ENCODE results near the gene OTOP3. TPM values are rescaled to one million over a fixed set of nuclear protein-coding genes. Genes with fewer than 3 reads are reported as not detected.

Gene OTOP3
- total and polyA plus RNA-seq, 8 donors = 0.15 to 0.65 (median 0.35) TPM

- intact Hi-C loops (cut with DNase I) = no loop called here
- H3K4me1 ChIP-seq = no peaks in the 10 kb centered on the region
- H3K9me3 ChIP-seq = no peaks in the 10 kb centered on the region
- H3K27ac ChIP-seq = no peak overlapping the region
- TF ChIP-seq, protein P1, sequence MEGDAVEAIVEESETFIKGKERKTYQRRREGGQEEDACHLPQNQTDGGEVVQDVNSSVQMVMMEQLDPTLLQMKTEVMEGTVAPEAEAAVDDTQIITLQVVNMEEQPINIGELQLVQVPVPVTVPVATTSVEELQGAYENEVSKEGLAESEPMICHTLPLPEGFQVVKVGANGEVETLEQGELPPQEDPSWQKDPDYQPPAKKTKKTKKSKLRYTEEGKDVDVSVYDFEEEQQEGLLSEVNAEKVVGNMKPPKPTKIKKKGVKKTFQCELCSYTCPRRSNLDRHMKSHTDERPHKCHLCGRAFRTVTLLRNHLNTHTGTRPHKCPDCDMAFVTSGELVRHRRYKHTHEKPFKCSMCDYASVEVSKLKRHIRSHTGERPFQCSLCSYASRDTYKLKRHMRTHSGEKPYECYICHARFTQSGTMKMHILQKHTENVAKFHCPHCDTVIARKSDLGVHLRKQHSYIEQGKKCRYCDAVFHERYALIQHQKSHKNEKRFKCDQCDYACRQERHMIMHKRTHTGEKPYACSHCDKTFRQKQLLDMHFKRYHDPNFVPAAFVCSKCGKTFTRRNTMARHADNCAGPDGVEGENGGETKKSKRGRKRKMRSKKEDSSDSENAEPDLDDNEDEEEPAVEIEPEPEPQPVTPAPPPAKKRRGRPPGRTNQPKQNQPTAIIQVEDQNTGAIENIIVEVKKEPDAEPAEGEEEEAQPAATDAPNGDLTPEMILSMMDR (IDR thresholded peaks at IDR 0.05) = no peak
- no peaks in the 10 kb centered on the region for H3K36me3 ChIP-seq
- no peak for DNase-seq
- H3K4me3 ChIP-seq = no peak overlapping the region
- no peak for FAIRE-seq
- no peak for ATAC-seq
- WGBS, 2 donors = 42 to 49% methylated on average over 6 of the region's 6 CpGs
- no peaks in the 10 kb centered on the region for H3K27me3 ChIP-seq
These were observed 9.8 kb downstream of the OTOP3 start for GRCh38 chr17:74945543-74945942.

- TF ChIP-seq, protein P1 (IDR thresholded peaks at IDR 0.05) = no peak
- Histone ChIP-seq H3K27ac (no peak overlapping the region), H3K27me3 (no peaks in the 10 kb centered on the region), H3K36me3 (peaks cover 0 to 7% (median 3%) of the 10 kb centered on the region in 3 donors), H3K9me3 (no peaks in the 10 kb centered on the region), H3K4me1 (no peaks in the 10 kb centered on the region), H3K4me3 (no peak overlapping the region)
- 84 to 85% methylated on average over 14 of the region's 14 CpGs for WGBS, 2 donors
- peak in 1 of 6 donors; percentile 30 for DNase-seq
- intact Hi-C loops (cut with DNase I) = no loop called here
- FAIRE-seq = no peak
- no peak for ATAC-seq
These were observed 10.9 kb downstream of the OTOP3 start for GRCh38 chr17:74946641-74947040.

DNA sequence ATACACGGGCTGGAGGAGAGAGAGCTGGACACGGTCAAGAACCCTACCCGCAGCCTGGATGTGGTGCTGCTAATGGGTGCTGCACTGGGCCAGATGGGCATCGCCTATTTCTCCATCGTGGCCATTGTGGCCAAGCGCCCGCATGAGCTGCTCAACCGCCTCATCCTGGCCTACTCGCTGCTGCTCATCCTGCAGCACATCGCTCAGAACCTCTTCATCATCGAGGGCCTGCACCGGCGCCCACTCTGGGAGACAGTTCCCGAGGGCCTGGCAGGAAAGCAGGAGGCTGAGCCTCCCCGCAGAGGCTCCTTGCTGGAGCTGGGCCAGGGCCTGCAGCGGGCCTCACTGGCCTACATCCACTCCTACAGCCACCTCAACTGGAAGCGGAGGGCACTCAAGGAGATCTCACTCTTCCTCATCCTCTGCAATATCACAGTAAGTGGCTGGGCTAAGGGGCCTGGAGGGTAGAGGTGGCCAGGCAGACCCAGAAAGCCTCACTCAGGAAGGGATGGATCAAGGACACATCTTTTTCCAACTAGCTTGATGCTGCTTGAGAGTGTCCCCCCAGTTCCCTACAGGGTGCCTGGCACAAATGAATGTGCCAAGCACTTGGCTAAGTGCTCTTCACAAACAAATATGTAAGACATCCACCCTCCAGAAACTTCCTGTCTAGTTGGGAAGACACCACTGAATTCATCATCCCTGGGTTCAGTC is 11.5 kb downstream of the OTOP3 start:
- H3K4me3 ChIP-seq = no peak overlapping the region
- TF ChIP-seq, protein P1 (IDR thresholded peaks at IDR 0.05) = no peak
- 90 to 92% methylated on average over 17 of the region's 17 CpGs for WGBS, 2 donors
- no peaks in the 10 kb centered on the region for H3K27me3 ChIP-seq
- no peaks in the 10 kb centered on the region for H3K4me1 ChIP-seq
- peaks cover 0 to 10% (median 4%) of the 10 kb centered on the region in 3 donors for H3K36me3 ChIP-seq
- no peak overlapping the region for H3K27ac ChIP-seq
- FAIRE-seq (no peak), ATAC-seq (no peak), DNase-seq (peak in 1 of 6 donors; percentile 50)
- intact Hi-C loops (cut with DNase I) = no loop called here
- no peaks in the 10 kb centered on the region for H3K9me3 ChIP-seq

GRCh38 chr17:74949455-74950115 is 13.9 kb downstream of the OTOP3 start:
- 34 to 35% methylated on average over 12 of the region's 12 CpGs for WGBS, 2 donors

More at GRCh38 chr17:74949455-74950115, 13.9 kb downstream of the OTOP3 start:
- H3K27me3 ChIP-seq = no peaks in the 10 kb centered on the region
- peaks cover 0 to 28% (median 7%) of the 10 kb centered on the region in 3 donors for H3K36me3 ChIP-seq
- DNase-seq (peak in 3 of 6 donors; percentile 20 to 83 (median 38)), ATAC-seq (peak; percentile 20 to 47 (median 42)), FAIRE-seq (no peak)
- intact Hi-C loops (cut with DNase I) = no loop called here
- no peak overlapping the region for H3K27ac ChIP-seq
- TF ChIP-seq, protein P1 (IDR thresholded peaks at IDR 0.05) = no peak
- no peaks in the 10 kb centered on the region for H3K9me3 ChIP-seq
- no peaks in the 10 kb centered on the region for H3K4me1 ChIP-seq
- H3K4me3 ChIP-seq = no peak overlapping the region

Data from pancreas (tissue), 10 donors.